ENCODE measurements around the gene DNAH2.

The DNAH2 gene

DNA sequence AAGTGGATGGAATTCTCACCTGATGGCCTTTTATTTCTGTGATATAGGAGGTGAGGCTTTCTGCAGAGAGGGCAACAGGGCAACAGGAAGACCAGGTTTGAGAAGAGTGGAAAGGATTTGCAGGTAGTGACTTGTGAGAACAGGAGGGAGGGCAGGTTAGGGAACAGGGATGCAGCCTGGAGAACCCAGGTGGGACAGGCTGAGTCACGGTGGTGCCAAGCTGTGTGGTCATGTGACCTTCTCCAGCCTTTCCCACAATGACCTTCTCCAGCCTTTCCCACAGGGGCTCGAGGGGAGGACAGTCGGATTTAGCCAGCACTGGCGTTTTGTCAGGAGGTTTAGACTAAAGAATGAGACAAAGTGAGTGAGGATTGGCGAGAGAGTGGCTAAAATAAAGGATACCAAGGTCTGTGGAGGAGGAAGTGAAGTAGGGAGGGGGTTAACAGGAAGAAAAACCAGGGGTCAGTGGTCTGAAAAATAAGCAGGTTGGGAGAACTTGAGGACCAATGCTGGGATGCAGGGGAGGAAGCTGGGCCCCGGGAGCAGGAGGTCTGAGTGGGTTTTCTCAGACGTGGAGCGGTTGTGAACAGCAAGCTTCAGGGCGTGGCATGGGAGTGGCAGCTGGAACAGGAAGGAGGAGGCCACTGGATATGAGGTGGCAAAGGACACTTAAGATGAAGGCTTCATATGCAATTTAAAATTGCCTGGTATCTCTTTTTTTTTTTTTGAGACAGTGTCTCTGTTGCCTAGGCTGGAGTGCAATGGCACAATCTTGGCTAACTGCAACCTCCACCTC lies 37.7 kb downstream of the DNAH2 start:
- no peak for TF ChIP-seq POU2F2 (IDR thresholded peaks at IDR 0.05; ENCODE audit: low read depth, low read length)
- no peak for TF ChIP-seq POLR2A (IDR thresholded peaks at IDR 0.05; ENCODE audit: low read depth, low read length)
- FAIRE-seq (no peak), DNase-seq (ENCODE audit: insufficient read length, low spot score) (no peak)

GRCh38 chr17:7756968-7757367 lies 39.4 kb downstream of the DNAH2 start:
- DNase-seq (ENCODE audit: insufficient read length, low spot score) (no peak), FAIRE-seq (no peak)
- TF ChIP-seq POLR2AphosphoS5 (IDR thresholded peaks at IDR 0.05; ENCODE audit: low read depth, low read length) (no peak), SPI1 (IDR thresholded peaks at IDR 0.05; ENCODE audit: low read depth, low read length) (no peak), PAX5 (IDR thresholded peaks at IDR 0.05; ENCODE audit: insufficient read depth, low read length, severe bottlenecking) (no peak), POU2F2 (IDR thresholded peaks at IDR 0.05; ENCODE audit: low read depth, low read length) (no peak), TAF1 (IDR thresholded peaks at IDR 0.05; ENCODE audit: low read depth, low read length) (no peak), POLR2A (IDR thresholded peaks at IDR 0.05; ENCODE audit: low read depth, low read length) (no peak)

DNA sequence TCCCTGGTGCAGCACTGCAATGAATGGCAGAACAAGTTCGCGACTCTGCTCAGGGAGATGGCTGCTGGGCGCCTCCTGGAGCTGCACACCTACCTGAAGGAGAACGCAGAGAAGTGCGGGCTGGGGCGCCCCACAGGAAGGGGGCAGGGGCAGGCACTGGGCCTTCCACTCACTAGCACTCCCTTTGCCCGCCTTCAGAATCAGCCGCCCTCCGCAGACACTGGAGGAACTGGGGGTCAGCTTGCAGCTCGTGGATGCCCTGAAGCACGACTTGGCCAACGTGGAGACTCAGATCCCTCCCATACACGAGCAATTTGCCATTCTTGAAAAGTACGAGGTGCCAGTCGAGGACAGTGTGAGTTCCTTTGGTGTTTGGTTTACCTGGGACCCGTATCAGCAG lies 46.4 kb downstream of the DNAH2 start:
- no peak for FAIRE-seq
- no peak for TF ChIP-seq TAF1 (IDR thresholded peaks at IDR 0.05; ENCODE audit: low read depth, low read length)
- DNase-seq (ENCODE audit: insufficient read length, low spot score), result no peak

DNA sequence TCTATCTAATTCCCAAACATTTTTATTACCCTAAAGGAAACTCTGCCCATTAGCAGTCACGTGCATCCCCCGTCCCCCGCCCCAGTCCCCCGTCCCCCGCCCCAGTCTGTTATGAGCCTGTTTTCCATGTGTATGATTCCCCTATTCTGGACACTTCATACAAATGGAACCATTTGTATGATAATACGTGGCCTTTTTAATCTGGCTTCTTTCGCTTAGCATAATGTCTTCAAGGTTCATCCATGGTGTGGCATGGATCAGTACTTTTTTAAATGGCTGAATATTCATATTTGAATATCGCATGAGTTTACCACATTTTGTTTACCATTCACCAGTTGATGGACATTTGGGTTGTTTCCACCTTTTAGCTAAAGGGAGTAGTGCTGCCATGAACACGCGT lies 49.5 kb downstream of the DNAH2 start:
- DNase-seq (ENCODE audit: insufficient read length, low spot score) (no peak), FAIRE-seq (no peak)
- TF ChIP-seq POU2F2 (IDR thresholded peaks at IDR 0.05; ENCODE audit: low read depth, low read length), result no peak

DNA sequence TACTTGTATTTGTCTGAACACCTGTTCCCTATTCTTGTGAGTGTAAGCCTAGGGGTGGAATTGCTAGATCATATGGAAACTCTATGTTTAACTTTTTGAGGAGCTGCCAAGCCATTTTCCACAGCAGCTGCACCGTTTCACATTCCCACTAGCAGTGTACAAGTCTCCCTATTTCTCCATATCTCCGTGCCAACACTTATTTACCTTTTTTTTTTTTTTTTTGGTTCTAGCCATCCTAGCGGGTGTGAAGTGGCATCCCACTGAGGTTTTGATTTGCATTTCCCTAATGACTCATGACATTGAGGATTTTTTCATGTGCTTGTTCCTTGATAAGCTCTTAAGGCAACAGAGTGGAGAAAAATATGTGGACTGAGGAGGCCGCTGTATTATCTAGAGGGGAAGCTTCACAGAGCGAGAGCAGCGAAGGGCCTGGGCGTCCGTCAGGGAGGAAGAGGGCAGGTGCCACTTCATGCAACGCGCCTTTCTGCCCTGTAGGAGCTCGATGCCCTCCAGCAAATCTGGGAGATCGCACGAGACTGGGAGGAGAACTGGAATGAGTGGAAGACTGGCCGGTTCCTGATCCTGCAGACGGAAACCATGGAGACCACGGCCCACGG lies 50.0 kb downstream of the DNAH2 start:
- DNase-seq (ENCODE audit: insufficient read length, low spot score) (no peak), FAIRE-seq (no peak)
- no peak for TF ChIP-seq POLR2AphosphoS5 (IDR thresholded peaks at IDR 0.05; ENCODE audit: low read depth, low read length)
- TF ChIP-seq PAX5 (IDR thresholded peaks at IDR 0.05; ENCODE audit: insufficient read depth, low read length, severe bottlenecking), result no peak
- TF ChIP-seq POU2F2 (IDR thresholded peaks at IDR 0.05; ENCODE audit: low read depth, low read length), result no peak
- no peak for TF ChIP-seq SPI1 (IDR thresholded peaks at IDR 0.05; ENCODE audit: low read depth, low read length)
- no peak for TF ChIP-seq POLR2A (IDR thresholded peaks at IDR 0.05; ENCODE audit: low read depth, low read length)
- TF ChIP-seq TAF1 (IDR thresholded peaks at IDR 0.05; ENCODE audit: low read depth, low read length), result no peak

DNA sequence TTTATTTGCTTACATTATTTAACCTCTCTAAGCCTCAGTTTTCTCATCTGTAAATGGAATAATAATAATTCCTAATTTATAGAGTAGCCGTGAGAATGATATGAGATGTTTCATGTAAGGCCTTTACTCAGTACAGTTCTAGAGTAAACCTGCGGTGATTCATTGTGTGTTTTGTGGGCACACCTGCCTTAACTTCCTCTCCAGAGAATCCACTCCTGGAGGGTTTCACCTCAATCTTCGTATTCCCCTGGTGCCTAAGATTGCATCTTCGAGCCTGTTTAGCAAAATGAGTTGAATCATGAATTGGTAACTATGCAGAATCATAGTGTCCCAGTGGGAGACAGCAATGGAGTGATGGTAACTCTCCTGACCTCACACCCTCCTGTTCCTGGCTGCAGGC lies 52.3 kb downstream of the DNAH2 start:
- no peak for DNase-seq (ENCODE audit: insufficient read length, low spot score)
- TF ChIP-seq POLR2A (IDR thresholded peaks at IDR 0.05; ENCODE audit: low read depth, low read length) (no peak), POU2F2 (IDR thresholded peaks at IDR 0.05; ENCODE audit: low read depth, low read length) (no peak), PAX5 (IDR thresholded peaks at IDR 0.05; ENCODE audit: insufficient read depth, low read length, severe bottlenecking) (no peak), SPI1 (IDR thresholded peaks at IDR 0.05; ENCODE audit: low read depth, low read length) (no peak), TAF1 (IDR thresholded peaks at IDR 0.05; ENCODE audit: low read depth, low read length) (no peak), POLR2AphosphoS5 (IDR thresholded peaks at IDR 0.05; ENCODE audit: low read depth, low read length) (no peak)
- FAIRE-seq, result no peak

GRCh38 chr17:7774055-7774521 lies 56.5 kb downstream of the DNAH2 start:
- TF ChIP-seq POU2F2 (IDR thresholded peaks at IDR 0.05; ENCODE audit: low read depth, low read length) (no peak), POLR2AphosphoS5 (IDR thresholded peaks at IDR 0.05; ENCODE audit: low read depth, low read length) (no peak), POLR2A (IDR thresholded peaks at IDR 0.05; ENCODE audit: low read depth, low read length) (no peak), PAX5 (IDR thresholded peaks at IDR 0.05; ENCODE audit: insufficient read depth, low read length, severe bottlenecking) (no peak), TAF1 (IDR thresholded peaks at IDR 0.05; ENCODE audit: low read depth, low read length) (no peak), SPI1 (IDR thresholded peaks at IDR 0.05; ENCODE audit: low read depth, low read length) (no peak)
- FAIRE-seq (no peak), DNase-seq (ENCODE audit: insufficient read length, low spot score) (no peak)

- DNase-seq (ENCODE audit: insufficient read length, low spot score) (no peak), FAIRE-seq (no peak)
- TF ChIP-seq PAX5 (IDR thresholded peaks at IDR 0.05; ENCODE audit: insufficient read depth, low read length, severe bottlenecking) (no peak), POLR2A (IDR thresholded peaks at IDR 0.05; ENCODE audit: low read depth, low read length) (no peak), POU2F2 (IDR thresholded peaks at IDR 0.05; ENCODE audit: low read depth, low read length) (no peak), TAF1 (IDR thresholded peaks at IDR 0.05; ENCODE audit: low read depth, low read length) (no peak), POLR2AphosphoS5 (IDR thresholded peaks at IDR 0.05; ENCODE audit: low read depth, low read length) (no peak), SPI1 (IDR thresholded peaks at IDR 0.05; ENCODE audit: low read depth, low read length) (no peak)
Observed at GRCh38 chr17:7775051-7775450, 57.5 kb downstream of the DNAH2 start.

DNA sequence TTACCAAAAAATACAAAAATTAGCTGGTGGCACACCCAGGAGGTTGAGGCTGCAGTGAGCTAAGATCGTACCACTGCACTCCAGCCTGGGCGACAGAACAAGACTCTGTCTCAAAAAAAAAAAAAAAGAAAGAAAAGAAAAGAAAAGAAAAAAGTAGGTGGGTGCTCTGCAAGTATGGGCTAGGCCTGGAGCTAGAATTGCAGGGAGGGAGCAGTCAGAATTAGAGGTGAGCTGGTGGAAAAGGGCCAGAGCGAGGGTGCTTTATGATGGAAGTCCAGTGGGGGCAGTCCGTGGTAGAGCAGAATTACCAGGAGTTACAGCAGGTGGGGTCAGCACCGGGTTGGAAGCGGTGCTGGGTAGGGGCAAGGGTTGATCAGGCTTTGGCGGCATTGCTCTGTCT lies 59.5 kb downstream of the DNAH2 start:
- FAIRE-seq, result no peak

DNA sequence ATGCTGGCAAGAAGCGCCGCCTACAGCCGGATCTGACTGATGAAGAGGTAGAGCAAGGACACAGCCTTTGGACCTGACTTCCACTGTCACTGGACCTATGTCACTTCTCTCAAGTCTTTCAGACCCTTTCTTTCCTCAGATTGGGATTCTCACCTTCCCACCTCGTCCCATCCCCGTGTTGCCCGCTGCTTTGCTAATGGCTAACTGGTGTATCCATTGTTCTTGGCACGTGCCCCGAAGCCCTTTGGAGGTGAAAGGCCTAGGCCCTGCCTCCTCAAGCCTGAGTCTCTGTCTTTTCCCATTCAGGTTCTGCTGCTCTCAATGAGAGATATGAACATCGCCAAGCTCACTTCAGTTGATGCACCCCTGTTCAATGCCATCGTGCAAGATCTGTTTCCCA lies 63.2 kb downstream of the DNAH2 start:
- FAIRE-seq (peak; percentile 65), DNase-seq (ENCODE audit: insufficient read length, low spot score) (no peak)
- no peak for TF ChIP-seq SPI1 (IDR thresholded peaks at IDR 0.05; ENCODE audit: low read depth, low read length)
- no peak for TF ChIP-seq PAX5 (IDR thresholded peaks at IDR 0.05; ENCODE audit: insufficient read depth, low read length, severe bottlenecking)
- no peak for TF ChIP-seq TAF1 (IDR thresholded peaks at IDR 0.05; ENCODE audit: low read depth, low read length)
- TF ChIP-seq POLR2A (IDR thresholded peaks at IDR 0.05; ENCODE audit: low read depth, low read length), result no peak
- no peak for TF ChIP-seq POLR2AphosphoS5 (IDR thresholded peaks at IDR 0.05; ENCODE audit: low read depth, low read length)
- TF ChIP-seq POU2F2 (IDR thresholded peaks at IDR 0.05; ENCODE audit: low read depth, low read length), result no peak

More for the DNA sequence above, 59.5 kb downstream of the DNAH2 start:
- TF ChIP-seq POU2F2 (IDR thresholded peaks at IDR 0.05; ENCODE audit: low read depth, low read length) (no peak), TAF1 (IDR thresholded peaks at IDR 0.05; ENCODE audit: low read depth, low read length) (no peak), POLR2A (IDR thresholded peaks at IDR 0.05; ENCODE audit: low read depth, low read length) (no peak), PAX5 (IDR thresholded peaks at IDR 0.05; ENCODE audit: insufficient read depth, low read length, severe bottlenecking) (no peak), POLR2AphosphoS5 (IDR thresholded peaks at IDR 0.05; ENCODE audit: low read depth, low read length) (no peak), SPI1 (IDR thresholded peaks at IDR 0.05; ENCODE audit: low read depth, low read length) (no peak)
- no peak for DNase-seq (ENCODE audit: insufficient read length, low spot score)
